ENCODE data around the gene TMEM273.

The TMEM273 gene

DNA sequence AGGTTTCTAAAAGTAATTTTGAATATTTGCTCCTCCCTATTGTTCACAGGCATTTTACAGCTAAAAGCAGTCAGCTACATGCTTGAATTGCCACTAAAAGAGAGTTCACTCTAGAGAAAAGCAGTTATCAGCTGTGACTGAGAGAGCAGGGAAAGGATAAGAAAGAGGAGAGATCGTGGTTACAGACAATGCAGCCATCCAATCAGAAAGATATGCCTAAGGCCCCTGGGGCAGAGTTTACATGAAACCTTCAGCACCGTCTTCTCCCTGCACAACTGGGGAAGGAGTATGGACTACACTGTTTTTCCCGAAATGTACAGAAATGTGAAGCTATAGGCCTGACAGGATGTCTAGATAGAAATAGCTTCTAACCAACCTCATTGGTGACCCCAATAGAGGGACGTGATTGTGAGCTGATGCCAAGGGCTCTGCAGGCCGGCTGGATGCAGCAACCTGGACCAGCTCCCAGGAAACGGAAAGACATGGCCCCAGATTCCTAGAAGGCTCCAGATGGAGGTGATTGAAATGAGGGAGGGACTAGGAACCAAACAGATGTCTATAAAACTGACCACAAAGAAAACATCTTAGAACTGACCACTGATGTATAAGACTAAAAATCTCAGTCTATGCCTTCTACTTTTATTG is 69.6 kb downstream of the TMEM273 start:
- no peaks in the 10 kb centered on the region for H3K4me1 ChIP-seq (ENCODE audit: insufficient read depth, low read length, severe bottlenecking)
- H3K27me3 ChIP-seq (ENCODE audit: insufficient read depth, low read length) = 0 out of 2 replicates have a peak, but pooled peaks cover 3% of the 10 kb centered on the region
- no peaks in the 10 kb centered on the region for H3K9me2 ChIP-seq (ENCODE audit: low read depth, low read length)
- H3K4me3 ChIP-seq (ENCODE audit: low read depth, low read length, poor library complexity, severe bottlenecking) = no peak overlapping the region
- no peaks in the 10 kb centered on the region for H3F3A ChIP-seq (ENCODE audit: insufficient read depth, low read length)
- no peak overlapping the region for H2AFZ ChIP-seq (ENCODE audit: low read length)
- no peaks in the 10 kb centered on the region for H3K79me2 ChIP-seq (ENCODE audit: insufficient read depth, low read length)
- H3K36me3 ChIP-seq (ENCODE audit: insufficient read depth, low read length) = no peaks in the 10 kb centered on the region
- TF ChIP-seq CTCF (IDR thresholded peaks at IDR 0.05; ENCODE audit: low read length) (no peak), EZH2 (IDR thresholded peaks at IDR 0.05; ENCODE audit: borderline replicate concordance, low read length) (no peak)
- no peak overlapping the region for H3K9ac ChIP-seq (ENCODE audit: low read length)
- H4K20me1 ChIP-seq (ENCODE audit: insufficient read depth, low read length) = no peaks in the 10 kb centered on the region
- H3K9me3 ChIP-seq (ENCODE audit: low read length) = no peaks in the 10 kb centered on the region
- no peak overlapping the region for H3K4me2 ChIP-seq (ENCODE audit: low read length)
- H3K27ac ChIP-seq (ENCODE audit: low read depth, low read length, poor library complexity, severe bottlenecking) = no peak overlapping the region

DNA sequence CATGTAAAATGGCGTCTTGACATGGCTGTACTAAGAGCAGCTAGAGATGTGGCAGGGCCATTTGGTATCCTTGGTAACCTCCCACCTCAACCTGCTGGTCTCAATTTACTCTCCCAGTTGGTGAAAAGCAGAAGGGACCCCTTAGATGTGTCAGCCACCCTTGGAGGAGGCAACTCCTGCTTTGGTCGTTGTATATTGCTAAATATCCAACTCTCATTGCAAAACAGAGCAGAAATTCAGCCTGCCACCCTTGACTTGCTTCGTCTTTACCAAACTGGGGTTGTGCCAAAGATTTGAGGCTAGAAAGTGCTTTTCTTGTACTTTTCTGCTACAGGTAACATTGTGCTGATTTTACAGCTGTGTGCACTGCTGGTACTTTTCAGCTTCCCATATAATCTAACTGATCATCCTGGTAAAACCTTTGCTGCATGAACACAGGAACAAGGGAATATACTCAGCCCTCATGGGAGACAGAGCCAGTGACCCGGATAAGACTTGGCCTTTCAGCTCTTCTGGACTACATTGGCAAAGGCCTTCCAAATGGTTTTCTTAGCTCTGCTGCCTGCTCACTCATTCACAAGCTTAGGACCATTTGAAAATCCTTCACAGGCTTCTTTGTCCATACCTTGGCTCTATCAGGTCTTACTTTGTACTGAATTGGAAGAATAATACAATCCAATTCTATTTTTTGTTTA is 70.7 kb downstream of the TMEM273 start:
- TF ChIP-seq CTCF (IDR thresholded peaks at IDR 0.05; ENCODE audit: low read length) = no peak
- TF ChIP-seq EZH2 (IDR thresholded peaks at IDR 0.05; ENCODE audit: borderline replicate concordance, low read length) = no peak
- H3K4me2 ChIP-seq (ENCODE audit: low read length) = no peak overlapping the region

GRCh38 chr10:49116509-49117375 is 71.4 kb downstream of the TMEM273 start:
- Histone ChIP-seq H3K36me3 (ENCODE audit: insufficient read depth, low read length) (no peaks in the 10 kb centered on the region), H3K9ac (ENCODE audit: low read length) (no peak overlapping the region), H3K27me3 (ENCODE audit: insufficient read depth, low read length) (0 out of 2 replicates have a peak, but pooled peaks cover 3% of the 10 kb centered on the region)

More for the DNA sequence above, 70.7 kb downstream of the TMEM273 start:
- H3K27me3 ChIP-seq (ENCODE audit: insufficient read depth, low read length) = 0 out of 2 replicates have a peak, but pooled peaks cover 3% of the 10 kb centered on the region
- H3K9me2 ChIP-seq (ENCODE audit: low read depth, low read length) = no peaks in the 10 kb centered on the region
- H3K4me1 ChIP-seq (ENCODE audit: insufficient read depth, low read length, severe bottlenecking) = no peaks in the 10 kb centered on the region
- no peaks in the 10 kb centered on the region for H3K36me3 ChIP-seq (ENCODE audit: insufficient read depth, low read length)
- no peak overlapping the region for H3K4me3 ChIP-seq (ENCODE audit: low read depth, low read length, poor library complexity, severe bottlenecking)
- H3K79me2 ChIP-seq (ENCODE audit: insufficient read depth, low read length) = no peaks in the 10 kb centered on the region
- no peak overlapping the region for H3K27ac ChIP-seq (ENCODE audit: low read depth, low read length, poor library complexity, severe bottlenecking)
- no peaks in the 10 kb centered on the region for H3K9me3 ChIP-seq (ENCODE audit: low read length)
- H3K9ac ChIP-seq (ENCODE audit: low read length) = no peak overlapping the region
- no peak overlapping the region for H2AFZ ChIP-seq (ENCODE audit: low read length)
- no peaks in the 10 kb centered on the region for H4K20me1 ChIP-seq (ENCODE audit: insufficient read depth, low read length)
- H3F3A ChIP-seq (ENCODE audit: insufficient read depth, low read length) = no peaks in the 10 kb centered on the region

More at GRCh38 chr10:49116509-49117375, 71.4 kb downstream of the TMEM273 start:
- Histone ChIP-seq H3F3A (ENCODE audit: insufficient read depth, low read length) (no peaks in the 10 kb centered on the region), H3K79me2 (ENCODE audit: insufficient read depth, low read length) (no peaks in the 10 kb centered on the region), H3K4me2 (ENCODE audit: low read length) (no peak overlapping the region), H3K27ac (ENCODE audit: low read depth, low read length, poor library complexity, severe bottlenecking) (no peak overlapping the region), H3K4me1 (ENCODE audit: insufficient read depth, low read length, severe bottlenecking) (no peaks in the 10 kb centered on the region), H3K4me3 (ENCODE audit: low read depth, low read length, poor library complexity, severe bottlenecking) (no peak overlapping the region), H3K9me2 (ENCODE audit: low read depth, low read length) (no peaks in the 10 kb centered on the region), H2AFZ (ENCODE audit: low read length) (no peak overlapping the region), H3K9me3 (ENCODE audit: low read length) (no peaks in the 10 kb centered on the region), H4K20me1 (ENCODE audit: insufficient read depth, low read length) (no peaks in the 10 kb centered on the region)
- TF ChIP-seq EZH2 (IDR thresholded peaks at IDR 0.05; ENCODE audit: borderline replicate concordance, low read length) (no peak), CTCF (IDR thresholded peaks at IDR 0.05; ENCODE audit: low read length) (no peak)

Data from OCI-LY1 (cell line).